ENCODE results near the gene CA12. TPM values are rescaled to one million over a fixed set of nuclear protein-coding genes. Genes with fewer than 3 reads are reported as not detected.

The CA12 gene
- total RNA-seq, 1 experiment from 2014 or later = 0.97 TPM

DNA sequence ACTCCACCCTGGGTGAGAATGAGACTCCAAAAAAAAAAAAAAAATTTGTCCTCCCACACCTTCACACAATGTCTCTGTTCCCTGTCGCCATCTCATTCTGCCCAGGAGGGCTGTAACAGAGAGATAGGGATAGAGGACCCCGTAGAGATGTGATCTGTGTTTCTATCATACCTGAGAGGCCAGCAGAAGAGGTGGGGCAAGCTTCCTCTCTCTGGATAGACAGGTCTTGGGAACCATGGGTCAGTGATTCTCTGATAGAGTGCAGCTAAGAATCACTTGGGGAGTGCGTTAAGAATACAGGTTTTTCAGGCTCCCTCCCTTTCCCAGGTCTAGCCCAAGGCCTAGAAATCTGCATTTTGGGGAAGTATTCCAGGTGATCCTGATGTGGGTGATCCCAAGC, 8.3 kb downstream of the CA12 start:
- DNase-seq (ENCODE audit: low spot score) = no peak
- Histone ChIP-seq H3K27ac (ENCODE audit: low read depth, low read length, poor library complexity, severe bottlenecking) (no peak overlapping the region), H3K4me1 (ENCODE audit: insufficient read depth, low read length, poor library complexity, severe bottlenecking) (peaks cover 21% of the 10 kb centered on the region), H3K27me3 (replicated peaks; ENCODE audit: insufficient read depth, low read depth, low read length, poor library complexity) (no peaks in the 10 kb centered on the region), H3K9me3 (ENCODE audit: low read depth, low read length, poor library complexity, severe bottlenecking) (no peaks in the 10 kb centered on the region), H3K4me3 (ENCODE audit: low read depth, low read length, poor library complexity, severe bottlenecking) (no peak overlapping the region), H3K36me3 (ENCODE audit: insufficient read depth, low read length, poor library complexity, severe bottlenecking) (no peaks in the 10 kb centered on the region)
- intact Hi-C loops (cut with micrococcal nuclease; ENCODE audit: unreplicated experiment) = no loop called here
- BruUV-seq (replicated peaks) = no TSS peak
- TF ChIP-seq, protein P1, sequence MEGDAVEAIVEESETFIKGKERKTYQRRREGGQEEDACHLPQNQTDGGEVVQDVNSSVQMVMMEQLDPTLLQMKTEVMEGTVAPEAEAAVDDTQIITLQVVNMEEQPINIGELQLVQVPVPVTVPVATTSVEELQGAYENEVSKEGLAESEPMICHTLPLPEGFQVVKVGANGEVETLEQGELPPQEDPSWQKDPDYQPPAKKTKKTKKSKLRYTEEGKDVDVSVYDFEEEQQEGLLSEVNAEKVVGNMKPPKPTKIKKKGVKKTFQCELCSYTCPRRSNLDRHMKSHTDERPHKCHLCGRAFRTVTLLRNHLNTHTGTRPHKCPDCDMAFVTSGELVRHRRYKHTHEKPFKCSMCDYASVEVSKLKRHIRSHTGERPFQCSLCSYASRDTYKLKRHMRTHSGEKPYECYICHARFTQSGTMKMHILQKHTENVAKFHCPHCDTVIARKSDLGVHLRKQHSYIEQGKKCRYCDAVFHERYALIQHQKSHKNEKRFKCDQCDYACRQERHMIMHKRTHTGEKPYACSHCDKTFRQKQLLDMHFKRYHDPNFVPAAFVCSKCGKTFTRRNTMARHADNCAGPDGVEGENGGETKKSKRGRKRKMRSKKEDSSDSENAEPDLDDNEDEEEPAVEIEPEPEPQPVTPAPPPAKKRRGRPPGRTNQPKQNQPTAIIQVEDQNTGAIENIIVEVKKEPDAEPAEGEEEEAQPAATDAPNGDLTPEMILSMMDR (conservative IDR thresholded peaks at IDR 0.05; ENCODE audit: low read depth, low read length) = no peak
- no peak for TF ChIP-seq EZH2 (IDR thresholded peaks at IDR 0.05; ENCODE audit: borderline replicate concordance, low read depth, low read length, poor library complexity, severe bottlenecking)
- ChIA-PET CTCF (no interaction called here), POLR2A (ENCODE audit: low non-redundant PET) (no interaction called here)

DNA sequence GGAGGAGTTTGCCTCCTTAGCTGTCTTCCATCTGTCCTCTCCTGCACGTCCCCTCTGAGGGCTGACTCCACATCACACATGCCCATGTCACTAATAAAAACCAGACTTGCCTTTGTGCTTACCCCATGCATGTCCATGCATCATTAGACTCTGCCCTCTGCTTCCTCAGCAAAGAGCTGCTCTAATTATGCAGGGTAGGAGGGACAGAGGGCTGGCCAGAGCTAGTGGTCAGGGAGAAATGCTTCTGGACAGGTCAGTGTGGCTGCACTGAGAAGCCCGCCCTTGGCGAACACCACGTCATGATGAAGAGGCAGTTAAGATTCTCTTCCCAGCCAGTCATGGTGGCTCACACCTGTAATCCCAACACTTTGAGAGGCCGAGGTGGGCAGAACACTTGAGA, 8.9 kb downstream of the CA12 start:
- H3K36me3 ChIP-seq (ENCODE audit: insufficient read depth, low read length, poor library complexity, severe bottlenecking) = no peaks in the 10 kb centered on the region
- ChIA-PET CTCF (no interaction called here), POLR2A (ENCODE audit: low non-redundant PET) (interaction anchor here (0.5 kb wide), 1 partner anchor 199 kb away, joined by 4 read pairs; no protein-coding TSS in a partner anchor)
- H3K27ac ChIP-seq (ENCODE audit: low read depth, low read length, poor library complexity, severe bottlenecking) = no peak overlapping the region
- no peaks in the 10 kb centered on the region for H3K9me3 ChIP-seq (ENCODE audit: low read depth, low read length, poor library complexity, severe bottlenecking)
- peaks cover 21% of the 10 kb centered on the region for H3K4me1 ChIP-seq (ENCODE audit: insufficient read depth, low read length, poor library complexity, severe bottlenecking)
- no TSS peak for BruUV-seq (replicated peaks)
- intact Hi-C loops (cut with micrococcal nuclease; ENCODE audit: unreplicated experiment) = no loop called here
- no peaks in the 10 kb centered on the region for H3K27me3 ChIP-seq (replicated peaks; ENCODE audit: insufficient read depth, low read depth, low read length, poor library complexity)
- DNase-seq (ENCODE audit: low spot score) = peak; percentile 14
- no peak for TF ChIP-seq EZH2 (IDR thresholded peaks at IDR 0.05; ENCODE audit: borderline replicate concordance, low read depth, low read length, poor library complexity, severe bottlenecking)
- TF ChIP-seq, protein P1 (conservative IDR thresholded peaks at IDR 0.05; ENCODE audit: low read depth, low read length) = no peak
- H3K4me3 ChIP-seq (ENCODE audit: low read depth, low read length, poor library complexity, severe bottlenecking) = no peak overlapping the region

DNA sequence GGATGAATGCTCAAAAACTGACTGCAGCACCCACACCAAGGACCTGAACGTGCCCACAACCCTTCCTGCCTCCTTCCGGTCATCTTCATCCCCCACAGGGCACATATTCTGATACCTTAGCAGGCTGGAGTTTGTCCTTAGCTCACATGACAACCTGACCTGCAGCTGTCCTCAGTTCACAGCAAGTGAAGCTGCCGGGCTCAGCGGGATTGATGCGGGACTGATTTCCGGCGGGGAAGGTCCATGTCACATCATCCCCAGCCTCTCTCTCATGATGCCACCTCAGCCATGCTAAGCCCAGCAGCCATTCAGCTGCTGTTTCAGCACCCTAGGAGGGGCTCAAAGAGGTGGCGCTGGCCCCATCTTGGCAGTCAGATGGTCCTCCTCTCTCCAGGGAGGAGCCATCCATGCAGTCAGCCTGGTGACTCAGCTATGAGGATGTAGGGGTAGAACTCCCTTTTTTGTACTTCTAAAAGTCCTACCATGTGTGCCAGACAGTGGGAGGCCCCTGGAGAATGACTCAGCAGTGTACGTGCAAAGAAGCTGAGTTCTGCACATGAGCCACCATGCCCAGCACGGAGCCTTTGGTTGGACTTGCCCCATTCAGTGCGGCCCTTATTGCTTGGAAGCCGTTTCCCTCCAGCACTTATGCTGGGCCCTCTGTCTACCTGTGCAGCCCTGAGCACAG, 9.5 kb downstream of the CA12 start:
- no TSS peak for BruUV-seq (replicated peaks)
- no peaks in the 10 kb centered on the region for H3K27me3 ChIP-seq (replicated peaks; ENCODE audit: insufficient read depth, low read depth, low read length, poor library complexity)
- CTCF ChIA-PET = no interaction called here
- no peaks in the 10 kb centered on the region for H3K36me3 ChIP-seq (ENCODE audit: insufficient read depth, low read length, poor library complexity, severe bottlenecking)
- H3K4me3 ChIP-seq (ENCODE audit: low read depth, low read length, poor library complexity, severe bottlenecking) = no peak overlapping the region
- H3K27ac ChIP-seq (ENCODE audit: low read depth, low read length, poor library complexity, severe bottlenecking) = no peak overlapping the region
- intact Hi-C loops (cut with micrococcal nuclease; ENCODE audit: unreplicated experiment) = no loop called here
- H3K4me1 ChIP-seq (ENCODE audit: insufficient read depth, low read length, poor library complexity, severe bottlenecking) = peaks cover 21% of the 10 kb centered on the region
- peak; percentile 81 for DNase-seq (ENCODE audit: low spot score)
- POLR2A ChIA-PET (ENCODE audit: low non-redundant PET) = interaction anchor here (0.5 to 0.6 kb wide), 2 partner anchors 56 to 198 kb away, joined by 4 read pairs; no protein-coding TSS in a partner anchor
- TF ChIP-seq, protein P1 (conservative IDR thresholded peaks at IDR 0.05; ENCODE audit: low read depth, low read length) = no peak
- no peak for TF ChIP-seq EZH2 (IDR thresholded peaks at IDR 0.05; ENCODE audit: borderline replicate concordance, low read depth, low read length, poor library complexity, severe bottlenecking)
- no peaks in the 10 kb centered on the region for H3K9me3 ChIP-seq (ENCODE audit: low read depth, low read length, poor library complexity, severe bottlenecking)

Data from A673 (cell line).